Peyer's patch (tissue), 4 donors: Measurements from ENCODE around the gene AHCY.

ENCODE experiments used
- CTCF ChIP-seq, 6 experiments: fragments of 450-650 bp in 4 of 6; fragments of 200-600 bp in 2 of 6; sonication (generic) in 1 of 6; IDR thresholded peaks; one replicate each; pipeline ENCODE4 v1.5.1; 2017 to 2019; ENCODE audit warnings: antibody characterized with exemption in 6 of 6, mild to moderate bottlenecking in 3 of 6, moderate library complexity in 1 of 6
- POLR2A ChIP-seq, 2 donors: fragments of 450-650 bp; IDR thresholded peaks; one replicate each; pipeline ENCODE4 v1.5.1; 2017; ENCODE audit warnings: antibody characterized with exemption in 2 of 2, mild to moderate bottlenecking in 2 of 2, moderate library complexity in 2 of 2

- TF ChIP-seq CTCF (IDR thresholded peaks at IDR 0.05) (no peak), POLR2A (IDR thresholded peaks at IDR 0.05) (no peak)
Observed at GRCh38 chr20:34295284-34295683, 7.9 kb downstream of the AHCY start.
